Left cardiac atrium (tissue), 4 donors: ENCODE data around the gene TRAF2. TPM values are rescaled to one million over a fixed set of nuclear protein-coding genes. Genes with fewer than 3 reads are reported as not detected.
"Not testable (repeated sequence)": the region's sequence is repeated elsewhere in the genome, so short reads cannot be mapped to it uniquely, and the experiment has no call there.

Experiments
- ATAC-seq, 2 donors: fragments of 200-7000 bp; cut with Tn5 transposase; one replicate each; pipeline ENCODE4 v1.9.1; 2020; ENCODE audit warnings: mild to moderate bottlenecking in 2 of 2, moderate library complexity in 2 of 2
- DNase-seq: peaks from one replicate; pipeline ENCODE4 v3.0.0-alpha.2; 2020
- intact Hi-C, 2 donors: fragments of 100-400 bp; cut with DNase I; formaldehyde crosslinking; loops; one replicate each; pipeline versions ENCODE4 v1.14.1 to v1.15.1; 2022 to 2023
- total RNA-seq, 2 donors: library from RNA; stranded (reverse); fragmentation: NEBNext Ultra II Directional; extraction: Animal tissue kit (Norgen Biotek cat#: 25700); gene quantifications; one replicate each; pipeline ENCODE4 v1.2.1, GENCODE V29; 2021
- donor health status: DM: no; HTN: yes; CAD: no.
- donor health status: DM: no; HTN: yes; CAD: no; lungs with severe emphysema.
- donor health status: DM: yes; HTN: yes; CAD: no.
- donor health status: Dilated cardiomyopathy.

The TRAF2 gene
- total RNA-seq, 2 donors from 2014 or later: 8.8 to 11.8 TPM

- peak; percentile 24 for DNase-seq
- ATAC-seq: not testable (repeated sequence)
- intact Hi-C loops: loop anchor here in 1 of 2 donors (10.0 kb wide), 1 partner anchor 58 kb away; no protein-coding TSS in a partner anchor
Measured at GRCh38 chr9:136866898-136867421, 19.4 kb upstream of the TRAF2 start.

GRCh38 chr9:136867480-136867879 is 18.8 kb upstream of the TRAF2 start:
- DNase-seq (peak; percentile 14), ATAC-seq (no peak)
- intact Hi-C loops: loop anchor here in 1 of 2 donors (10.0 kb wide), 1 partner anchor 57 kb away; no protein-coding TSS in a partner anchor

GRCh38 chr9:136867917-136868316 is 18.4 kb upstream of the TRAF2 start:
- no peak for ATAC-seq
- peak; percentile 15 for DNase-seq
- intact Hi-C loops: loop anchor here in 1 of 2 donors (10.0 kb wide), 1 partner anchor 57 kb away; no protein-coding TSS in a partner anchor

- ATAC-seq (no peak), DNase-seq (no peak)
- intact Hi-C loops: loop anchor here in 1 of 2 donors (10.0 kb wide), 1 partner anchor 56 kb away; no protein-coding TSS in a partner anchor
Measured at GRCh38 chr9:136868644-136869043, 17.7 kb upstream of the TRAF2 start.

GRCh38 chr9:136869611-136870010 is 16.7 kb upstream of the TRAF2 start:
- ATAC-seq, DNase-seq: not testable (repeated sequence)
- intact Hi-C loops: loop anchor here in 1 of 2 donors (10.0 kb wide), 1 partner anchor 55 kb away; no protein-coding TSS in a partner anchor

- ATAC-seq: no peak
- no peak for DNase-seq
- intact Hi-C loops: no loop called here
Measured at GRCh38 chr9:136875155-136875554, 11.2 kb upstream of the TRAF2 start.

- intact Hi-C loops: no loop called here
- DNase-seq: no peak
- no peak for ATAC-seq
Measured at GRCh38 chr9:136876476-136876875, 9.8 kb upstream of the TRAF2 start.

GRCh38 chr9:136880651-136881050 is 5.7 kb upstream of the TRAF2 start:
- intact Hi-C loops: no loop called here
- DNase-seq (no peak), ATAC-seq (no peak)

GRCh38 chr9:136881691-136882108 is 4.6 kb upstream of the TRAF2 start:
- intact Hi-C loops: no loop called here
- DNase-seq: no peak
- ATAC-seq: no peak

GRCh38 chr9:136882109-136882946 is 4.0 kb upstream of the TRAF2 start:
- intact Hi-C loops: no loop called here
- DNase-seq: peak; percentile 79
- peak; percentile 6 to 11 for ATAC-seq

GRCh38 chr9:136882947-136883283 is 3.4 kb upstream of the TRAF2 start:
- DNase-seq, ATAC-seq, intact Hi-C loops: not testable (repeated sequence)

- intact Hi-C loops, ATAC-seq, DNase-seq: not testable (repeated sequence)
Measured at GRCh38 chr9:136883670-136884069, 2.6 kb upstream of the TRAF2 start.

- intact Hi-C loops: no loop called here
- DNase-seq (peak; percentile 39), ATAC-seq (peak; percentile 23 to 55)
Measured at GRCh38 chr9:136886610-136887597, 588 bp downstream of the TRAF2 start.

GRCh38 chr9:136888454-136888853 is 2.1 kb downstream of the TRAF2 start:
- intact Hi-C loops: no loop called here
- no peak for DNase-seq
- no peak for ATAC-seq

- ATAC-seq (no peak), DNase-seq (no peak)
- intact Hi-C loops: no loop called here
Measured at GRCh38 chr9:136889858-136890257, 3.5 kb downstream of the TRAF2 start.

- intact Hi-C loops: no loop called here
- no peak for ATAC-seq
- no peak for DNase-seq
Measured at GRCh38 chr9:136890661-136891060, 4.3 kb downstream of the TRAF2 start.

GRCh38 chr9:136896027-136896426 is 9.7 kb downstream of the TRAF2 start:
- intact Hi-C loops: no loop called here
- ATAC-seq (no peak), DNase-seq (no peak)

- no peak for ATAC-seq
- DNase-seq: no peak
- intact Hi-C loops: no loop called here
Measured at GRCh38 chr9:136898483-136899100, 12.3 kb downstream of the TRAF2 start.

GRCh38 chr9:136899196-136899595 is 12.9 kb downstream of the TRAF2 start:
- no peak for ATAC-seq
- intact Hi-C loops: no loop called here
- DNase-seq: no peak
